HG03159 (cell line): Measurements from ENCODE around the gene SKAP2.

Experiments
- ATAC-seq: cut with Tn5 transposase; IDR thresholded peaks from one replicate; pipeline ENCODE4 v1.9.1; 2021; ENCODE audit warnings: mild to moderate bottlenecking, moderate library complexity; ENCODE audit not compliant: unreplicated experiment

SKAP2 gene

GRCh38 chr7:26698194-26698593 lies 166.2 kb downstream of the SKAP2 start:
- no peak for ATAC-seq

GRCh38 chr7:26696978-26697377 lies 167.4 kb downstream of the SKAP2 start:
- ATAC-seq = no peak

GRCh38 chr7:26696161-26696560 lies 168.2 kb downstream of the SKAP2 start:
- ATAC-seq = no peak

GRCh38 chr7:26694713-26695112 lies 169.7 kb downstream of the SKAP2 start:
- ATAC-seq = no peak

- no peak for ATAC-seq
These were observed 170.2 kb downstream of the SKAP2 start for GRCh38 chr7:26694141-26694540.

GRCh38 chr7:26691886-26692285 lies 172.5 kb downstream of the SKAP2 start:
- ATAC-seq = no peak

- ATAC-seq = no peak
These were observed 173.0 kb downstream of the SKAP2 start for GRCh38 chr7:26691406-26691805.

- ATAC-seq = no peak
These were observed 174.1 kb downstream of the SKAP2 start for GRCh38 chr7:26690135-26690805.

GRCh38 chr7:26688936-26689506 lies 175.4 kb downstream of the SKAP2 start:
- peak; percentile 76 for ATAC-seq

- ATAC-seq = no peak
These were observed 176.0 kb downstream of the SKAP2 start for GRCh38 chr7:26688388-26688787.

- ATAC-seq = no peak
These were observed 177.4 kb downstream of the SKAP2 start for GRCh38 chr7:26687032-26687431.

GRCh38 chr7:26686448-26686981 lies 177.9 kb downstream of the SKAP2 start:
- no peak for ATAC-seq

GRCh38 chr7:26685606-26686005 lies 178.8 kb downstream of the SKAP2 start:
- no peak for ATAC-seq

- ATAC-seq = no peak
These were observed 179.9 kb downstream of the SKAP2 start for GRCh38 chr7:26684447-26684846.

- ATAC-seq = no peak
These were observed 181.1 kb downstream of the SKAP2 start for GRCh38 chr7:26683277-26683676.

- ATAC-seq = no peak
These were observed 182.5 kb downstream of the SKAP2 start for GRCh38 chr7:26681819-26682418.

GRCh38 chr7:26680587-26680986 lies 183.8 kb downstream of the SKAP2 start:
- no peak for ATAC-seq

- no peak for ATAC-seq
These were observed 189.1 kb downstream of the SKAP2 start for GRCh38 chr7:26675143-26675887.

GRCh38 chr7:26673858-26674257 lies 190.5 kb downstream of the SKAP2 start:
- no peak for ATAC-seq

GRCh38 chr7:26673271-26673670 lies 191.1 kb downstream of the SKAP2 start:
- ATAC-seq = no peak

GRCh38 chr7:26670841-26671240 lies 193.5 kb downstream of the SKAP2 start:
- ATAC-seq = no peak
